GM23248 (cell line): ENCODE results near the gene SRP72.

Experiments used
- EZH2 ChIP-seq: fragments of 200-600 bp; sonication (generic); IDR thresholded peaks from 2 replicates; pipeline ENCODE4 v1.6.1; 2018; ENCODE audit warnings: antibody characterized with exemption, mild to moderate bottlenecking; ENCODE audit not compliant: insufficient read depth, poor library complexity, severe bottlenecking
- EZH2phosphoT487 ChIP-seq: fragments of 200-600 bp; sonication (generic); IDR thresholded peaks from 2 replicates; pipeline ENCODE4 v1.6.1; 2018; ENCODE audit warnings: antibody characterized with exemption, moderate library complexity, mild to moderate bottlenecking, low read depth; ENCODE audit not compliant: insufficient read depth

DNA sequence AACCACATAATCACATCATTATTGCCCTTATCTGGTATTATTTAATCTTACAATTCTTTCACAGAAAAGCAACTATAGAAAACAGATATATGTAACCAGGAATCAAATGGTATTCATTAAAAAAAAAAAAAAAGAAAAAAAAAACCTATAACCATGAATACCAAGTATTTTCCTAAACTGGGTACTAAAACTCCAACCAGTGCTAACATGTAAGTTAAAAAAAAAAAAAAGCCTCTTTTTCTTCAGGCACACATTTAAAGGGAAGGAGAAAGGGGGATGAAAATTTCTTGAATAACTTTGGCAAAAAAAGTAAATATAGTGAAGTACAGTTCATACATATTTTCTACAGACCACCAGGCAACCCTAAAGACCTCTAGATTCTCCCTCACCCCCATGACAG lies 34.1 kb upstream of the SRP72 start:
- no peak for TF ChIP-seq EZH2
- TF ChIP-seq EZH2phosphoT487 = no peak
